Ecto neural progenitor cell (in vitro differentiated cells): ENCODE results near the gene AMDHD2.
"Not testable (repeated sequence)": the region's sequence is repeated elsewhere in the genome, so short reads cannot be mapped to it uniquely, and the experiment has no call there.

Experiments used
- DNase-seq: peaks from one replicate; pipeline ENCODE4 v3.0.0-alpha.2; 2018; ENCODE audit warnings: low spot score

AMDHD2 gene

GRCh38 chr16:2580143-2580542, 60.0 kb downstream of the AMDHD2 start:
- not testable (repeated sequence) for DNase-seq

GRCh38 chr16:2580818-2581217, 60.6 kb downstream of the AMDHD2 start:
- DNase-seq = not testable (repeated sequence)
